ENCODE data around the gene OSBPL1A. TPM values are rescaled to one million over a fixed set of nuclear protein-coding genes. Genes with fewer than 3 reads are reported as not detected.

Gene OSBPL1A
- total and polyA plus RNA-seq, 2 experiments from 2014 or later = 24.6 to 31.3 TPM

DNA sequence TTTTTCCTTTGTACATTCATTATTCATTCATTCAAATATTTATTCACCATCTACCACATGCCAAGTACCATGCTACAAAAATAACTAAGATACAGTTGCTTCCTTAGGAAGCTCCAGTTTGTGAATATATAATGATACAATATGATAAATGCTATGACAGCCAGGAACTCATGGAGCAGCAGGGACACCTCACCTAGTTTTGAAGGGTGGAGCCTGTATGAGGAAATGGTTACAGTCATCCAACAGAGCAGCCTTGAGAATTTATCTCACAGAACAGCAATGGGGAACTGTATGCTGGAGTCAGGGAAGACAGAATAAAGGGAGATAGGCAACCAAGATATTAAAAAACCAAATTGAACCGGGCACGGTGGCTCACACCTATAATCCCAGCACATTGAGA, 124.0 kb downstream of the OSBPL1A start:
- Histone ChIP-seq H3K4me2 (no peak overlapping the region), H3K36me3 (replicated peaks; ENCODE audit: insufficient read depth, low read depth) (no peaks in the 10 kb centered on the region), H3K27me3 (no peaks in the 10 kb centered on the region), H3K27ac (no peak overlapping the region), H3K4me1 (ENCODE audit: insufficient read depth) (peaks cover 10% of the 10 kb centered on the region), H3K9me2 (replicated peaks; ENCODE audit: insufficient read depth) (no peaks in the 10 kb centered on the region), H2AFZ (no peak overlapping the region), H3K9me3 (ENCODE audit: low read depth) (no peaks in the 10 kb centered on the region), H4K20me1 (ENCODE audit: insufficient read depth, poor library complexity, severe bottlenecking) (no peaks in the 10 kb centered on the region), H3K79me2 (peaks cover 17% of the 10 kb centered on the region), H3K4me3 (no peak overlapping the region)
- 95% methylated on average over 2 of the region's 2 CpGs for WGBS (ENCODE audit: low lambda C conversion rate, missing lambda C conversion rate)
- no peak for DNase-seq (ENCODE audit: low spot score)
- TF ChIP-seq EZH2 (IDR thresholded peaks at IDR 0.05; ENCODE audit: borderline replicate concordance) = no peak
- TF ChIP-seq, protein P1, sequence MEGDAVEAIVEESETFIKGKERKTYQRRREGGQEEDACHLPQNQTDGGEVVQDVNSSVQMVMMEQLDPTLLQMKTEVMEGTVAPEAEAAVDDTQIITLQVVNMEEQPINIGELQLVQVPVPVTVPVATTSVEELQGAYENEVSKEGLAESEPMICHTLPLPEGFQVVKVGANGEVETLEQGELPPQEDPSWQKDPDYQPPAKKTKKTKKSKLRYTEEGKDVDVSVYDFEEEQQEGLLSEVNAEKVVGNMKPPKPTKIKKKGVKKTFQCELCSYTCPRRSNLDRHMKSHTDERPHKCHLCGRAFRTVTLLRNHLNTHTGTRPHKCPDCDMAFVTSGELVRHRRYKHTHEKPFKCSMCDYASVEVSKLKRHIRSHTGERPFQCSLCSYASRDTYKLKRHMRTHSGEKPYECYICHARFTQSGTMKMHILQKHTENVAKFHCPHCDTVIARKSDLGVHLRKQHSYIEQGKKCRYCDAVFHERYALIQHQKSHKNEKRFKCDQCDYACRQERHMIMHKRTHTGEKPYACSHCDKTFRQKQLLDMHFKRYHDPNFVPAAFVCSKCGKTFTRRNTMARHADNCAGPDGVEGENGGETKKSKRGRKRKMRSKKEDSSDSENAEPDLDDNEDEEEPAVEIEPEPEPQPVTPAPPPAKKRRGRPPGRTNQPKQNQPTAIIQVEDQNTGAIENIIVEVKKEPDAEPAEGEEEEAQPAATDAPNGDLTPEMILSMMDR (IDR thresholded peaks at IDR 0.05; ENCODE audit: poor library complexity) = no peak
- TF ChIP-seq EZH2phosphoT487 (IDR thresholded peaks at IDR 0.05; ENCODE audit: low read depth, severe bottlenecking, unreplicated experiment) = no peak

DNA sequence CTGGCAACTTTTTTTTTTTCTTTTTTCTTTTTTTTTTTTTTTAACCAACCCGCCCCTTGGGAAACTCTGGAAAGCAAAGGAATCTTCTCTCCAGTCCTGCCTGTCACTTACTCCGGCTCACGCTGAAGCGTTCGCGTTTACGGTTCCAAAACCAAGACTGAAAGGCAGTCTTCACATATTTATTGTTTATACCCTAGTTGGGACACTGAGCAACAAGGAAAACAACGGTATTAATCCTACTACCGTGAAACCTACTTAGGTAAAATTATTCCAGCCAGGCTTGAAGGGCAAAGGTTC, 125.4 kb downstream of the OSBPL1A start:
- Histone ChIP-seq H3K4me1 (ENCODE audit: insufficient read depth) (peaks cover 10% of the 10 kb centered on the region), H3K9me3 (ENCODE audit: low read depth) (no peaks in the 10 kb centered on the region), H2AFZ (peak overlapping the region; percentile 94), H3K79me2 (peaks cover 20% of the 10 kb centered on the region), H3K27me3 (no peaks in the 10 kb centered on the region), H3K36me3 (replicated peaks; ENCODE audit: insufficient read depth, low read depth) (no peaks in the 10 kb centered on the region), H4K20me1 (ENCODE audit: insufficient read depth, poor library complexity, severe bottlenecking) (no peaks in the 10 kb centered on the region), H3K4me2 (peak overlapping the region; percentile 95), H3K27ac (peak overlapping the region; percentile 83), H3K9me2 (replicated peaks; ENCODE audit: insufficient read depth) (no peaks in the 10 kb centered on the region), H3K4me3 (peak overlapping the region; percentile 73)
- under 1% methylated on average over 9 of the region's 9 CpGs for WGBS (ENCODE audit: low lambda C conversion rate, missing lambda C conversion rate)
- TF ChIP-seq EZH2phosphoT487 (IDR thresholded peaks at IDR 0.05; ENCODE audit: low read depth, severe bottlenecking, unreplicated experiment) (no peak), EZH2 (IDR thresholded peaks at IDR 0.05; ENCODE audit: borderline replicate concordance) (no peak)
- TF ChIP-seq, protein P1 (IDR thresholded peaks at IDR 0.05; ENCODE audit: poor library complexity) = no peak
- DNase-seq (ENCODE audit: low spot score) = no peak

DNA sequence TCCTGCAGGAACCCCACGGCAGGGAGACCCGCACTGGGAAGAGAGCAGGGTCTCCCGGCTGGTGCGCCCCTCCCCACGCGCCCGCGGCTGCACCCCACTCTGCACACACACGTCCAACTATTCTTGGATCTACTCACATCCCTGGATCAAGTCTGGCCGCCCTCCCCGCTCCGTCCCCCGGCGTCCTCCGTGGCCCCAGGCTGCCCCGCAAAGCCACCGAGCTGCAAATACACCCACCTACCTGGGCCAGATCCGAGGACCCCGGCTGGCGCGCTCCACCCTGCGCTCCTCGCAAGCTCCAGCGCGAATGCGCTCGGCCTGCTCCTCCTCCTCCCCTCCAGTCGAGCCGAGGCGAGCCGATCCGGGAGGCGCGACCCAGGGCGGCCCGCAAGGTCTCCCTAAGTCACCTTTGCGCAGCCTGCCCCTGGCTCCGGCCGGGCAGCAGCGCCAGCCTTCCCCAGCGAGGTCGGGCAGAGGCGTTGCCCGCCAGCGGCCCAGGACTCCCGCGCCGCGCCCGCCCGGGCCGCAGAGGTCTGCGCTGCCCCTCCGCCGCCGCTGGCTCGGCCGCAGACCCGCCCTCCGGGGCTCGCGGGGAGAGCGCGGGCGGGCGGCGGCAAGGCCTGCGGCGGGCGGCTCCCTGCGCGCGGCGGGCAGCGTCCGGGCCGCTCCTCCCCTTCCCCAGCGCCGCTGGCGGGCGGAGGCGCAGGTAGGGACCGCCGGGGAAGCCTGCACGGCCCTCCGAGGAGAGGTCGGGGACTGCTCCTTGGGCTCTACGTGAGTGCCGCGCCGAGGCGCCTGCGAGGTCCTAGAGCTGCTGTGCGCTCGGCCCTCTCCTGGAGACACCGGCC, 126.0 kb downstream of the OSBPL1A start:
- Histone ChIP-seq H3K9me2 (replicated peaks; ENCODE audit: insufficient read depth) (no peaks in the 10 kb centered on the region), H3K9me3 (ENCODE audit: low read depth) (no peaks in the 10 kb centered on the region), H4K20me1 (ENCODE audit: insufficient read depth, poor library complexity, severe bottlenecking) (no peaks in the 10 kb centered on the region), H3K4me1 (ENCODE audit: insufficient read depth) (peaks cover 10% of the 10 kb centered on the region), H2AFZ (peak overlapping the region; percentile 94), H3K4me2 (peak overlapping the region; percentile 95), H3K27ac (peak overlapping the region; percentile 83), H3K4me3 (peak overlapping the region; percentile 73), H3K36me3 (replicated peaks; ENCODE audit: insufficient read depth, low read depth) (no peaks in the 10 kb centered on the region), H3K27me3 (no peaks in the 10 kb centered on the region), H3K79me2 (peaks cover 22% of the 10 kb centered on the region)
- no peak for TF ChIP-seq EZH2 (IDR thresholded peaks at IDR 0.05; ENCODE audit: borderline replicate concordance)
- TF ChIP-seq, protein P1 (IDR thresholded peaks at IDR 0.05; ENCODE audit: poor library complexity) = peak; percentile 14
- no peak for TF ChIP-seq EZH2phosphoT487 (IDR thresholded peaks at IDR 0.05; ENCODE audit: low read depth, severe bottlenecking, unreplicated experiment)
- 1% methylated on average over 68 of the region's 96 CpGs for WGBS (ENCODE audit: low lambda C conversion rate, missing lambda C conversion rate)
- peak; percentile 90 for DNase-seq (ENCODE audit: low spot score)
